Esophagus (tissue), 2 donors: ENCODE results near the gene MBNL1. TPM values are rescaled to one million over a fixed set of nuclear protein-coding genes. Genes with fewer than 3 reads are reported as not detected.
"Not testable (repeated sequence)": the region's sequence is repeated elsewhere in the genome, so short reads cannot be mapped to it uniquely, and the experiment has no call there.

ENCODE experiments used
- H3K27ac ChIP-seq, 2 donors: one replicate each; pipeline ENCODE4 v1.5.1; 2013; ENCODE audit warnings: low read depth in 2 of 2, mild to moderate bottlenecking in 2 of 2, inconsistent platforms in 1 of 2, low read length in 1 of 2, moderate library complexity in 1 of 2
- H3K27me3 ChIP-seq, 2 donors: one replicate each; pipeline ENCODE4 v1.6.1; 2013; ENCODE audit warnings: low read length in 2 of 2, control low read depth in 1 of 2, mild to moderate bottlenecking in 1 of 2; ENCODE audit not compliant: insufficient read depth in 2 of 2, control insufficient read depth in 1 of 2
- H3K36me3 ChIP-seq, 2 donors: one replicate each; pipeline ENCODE4 v1.6.1; 2013; ENCODE audit warnings: low read length in 1 of 2; ENCODE audit not compliant: control insufficient read depth in 2 of 2, insufficient read depth in 2 of 2
- H3K4me1 ChIP-seq, 2 donors: one replicate each; pipeline ENCODE4 v1.6.1; 2013; ENCODE audit warnings: low read length in 1 of 2; ENCODE audit not compliant: control insufficient read depth in 2 of 2, insufficient read depth in 2 of 2
- H3K4me3 ChIP-seq, 2 donors: one replicate each; pipeline ENCODE4 v1.5.1; 2013; ENCODE audit warnings: low read length in 2 of 2, mild to moderate bottlenecking in 2 of 2, low read depth in 1 of 2, moderate library complexity in 1 of 2
- H3K9me3 ChIP-seq, 2 donors: one replicate each; pipeline ENCODE4 v1.6.1; 2013; ENCODE audit warnings: mild to moderate bottlenecking in 2 of 2, low read depth in 1 of 2, low read length in 1 of 2, moderate library complexity in 1 of 2; ENCODE audit not compliant: control insufficient read depth in 2 of 2, insufficient read depth in 1 of 2
- WGBS, 2 donors: extraction: QIAGEN DNeasy Blood & Tissue Kit; methylation state at CpG; one replicate each; pipeline ENCODE4 v1.1.7; 2013; 5-methylcytosine and 5-hydroxymethylcytosine counted together
- polyA plus RNA-seq, 2 donors: library from polyadenylated mRNA; stranded (reverse); fragments of 200-250 nt; gene quantifications; one replicate each; pipeline ENCODE4 v1.2.3, GENCODE V29; 2013
- donor health status: healthy with polysubstance abuse.
- donor health status: Bipolar disorder and iron deficiency.

The MBNL1 gene
- polyA plus RNA-seq, 2 donors: 23.6 to 28.6 TPM

DNA sequence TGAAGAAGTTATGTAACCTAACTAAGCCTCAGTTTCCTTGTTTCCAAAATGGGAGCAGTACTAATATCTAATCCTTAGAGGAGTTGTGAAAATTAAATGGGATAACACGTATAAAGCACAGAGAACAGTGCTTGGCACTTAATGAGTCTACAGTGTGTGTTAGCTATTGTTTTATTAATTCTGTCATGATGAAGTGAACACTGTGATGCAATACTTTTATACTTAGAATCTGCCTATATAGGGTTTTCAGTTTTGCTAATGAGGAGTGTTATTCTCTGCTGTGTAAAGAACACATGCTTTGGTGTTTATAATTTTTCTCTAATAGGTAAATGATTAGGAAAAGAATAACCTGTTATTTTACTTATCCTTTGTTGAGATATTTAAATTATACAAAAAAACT lies 65.2 kb downstream of the MBNL1 start:
- 53 to 68% methylated on average over 1 of the region's 1 CpG for WGBS, 2 donors
- no peak overlapping the region for H3K27ac ChIP-seq
- no peaks in the 10 kb centered on the region for H3K27me3 ChIP-seq
- no peak overlapping the region for H3K4me3 ChIP-seq
- no peaks in the 10 kb centered on the region for H3K9me3 ChIP-seq
- H3K4me1 ChIP-seq: peaks cover 3% of the 10 kb centered on the region in 2 donors
- peaks cover 3 to 4% of the 10 kb centered on the region in 2 donors for H3K36me3 ChIP-seq

DNA sequence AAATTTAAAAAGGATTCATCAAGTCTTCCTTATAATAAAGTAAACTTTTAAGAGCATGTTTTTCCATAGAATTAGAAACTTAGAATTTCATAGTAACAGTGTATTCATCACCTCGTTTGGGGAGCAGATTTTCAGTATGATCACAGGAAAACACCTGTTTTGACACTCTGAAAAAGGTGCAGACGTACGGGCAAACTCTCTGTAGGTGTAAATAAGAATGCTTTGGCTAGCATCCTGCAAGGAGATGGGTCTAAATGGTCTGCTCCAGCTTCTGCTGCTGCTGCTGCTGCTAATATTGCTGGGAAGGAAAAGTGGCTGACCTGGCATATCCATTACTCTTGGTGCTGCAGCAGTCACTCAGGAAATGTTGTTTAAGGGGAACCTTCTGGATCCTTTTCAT lies 66.0 kb downstream of the MBNL1 start:
- Histone ChIP-seq H3K4me3 (no peak overlapping the region), H3K36me3 (peaks cover 3 to 4% of the 10 kb centered on the region in 2 donors), H3K4me1 (peaks cover 3% of the 10 kb centered on the region in 2 donors), H3K27ac (no peak overlapping the region), H3K27me3 (no peaks in the 10 kb centered on the region), H3K9me3 (no peaks in the 10 kb centered on the region)
- 78 to 87% methylated on average over 3 of the region's 3 CpGs for WGBS, 2 donors

DNA sequence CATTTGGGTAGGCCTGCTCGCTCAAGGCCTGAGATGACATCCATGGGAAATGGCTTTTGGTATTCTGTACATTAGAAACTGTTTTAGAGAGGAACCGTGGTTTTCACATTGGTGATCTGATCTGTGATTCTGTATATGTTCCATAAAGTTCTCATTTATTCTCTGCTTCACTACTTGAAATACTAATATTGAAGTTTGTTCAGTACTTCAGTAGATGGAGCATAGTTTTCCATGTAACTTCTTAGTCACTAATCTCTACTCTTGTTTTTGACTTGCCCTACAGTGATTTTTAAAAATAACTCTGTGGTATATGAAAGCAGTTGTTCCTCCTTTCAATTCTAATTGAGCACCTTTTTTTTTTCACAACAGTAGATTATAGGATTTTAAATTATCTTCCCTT lies 66.5 kb downstream of the MBNL1 start:
- H3K9me3 ChIP-seq: no peaks in the 10 kb centered on the region
- WGBS, 2 donors: 85 to 89% methylated on average over 2 of the region's 2 CpGs
- H3K36me3 ChIP-seq: peaks cover 3 to 4% of the 10 kb centered on the region in 2 donors
- no peak overlapping the region for H3K4me3 ChIP-seq
- no peaks in the 10 kb centered on the region for H3K27me3 ChIP-seq
- H3K27ac ChIP-seq: no peak overlapping the region
- peaks cover 3% of the 10 kb centered on the region in 2 donors for H3K4me1 ChIP-seq

DNA sequence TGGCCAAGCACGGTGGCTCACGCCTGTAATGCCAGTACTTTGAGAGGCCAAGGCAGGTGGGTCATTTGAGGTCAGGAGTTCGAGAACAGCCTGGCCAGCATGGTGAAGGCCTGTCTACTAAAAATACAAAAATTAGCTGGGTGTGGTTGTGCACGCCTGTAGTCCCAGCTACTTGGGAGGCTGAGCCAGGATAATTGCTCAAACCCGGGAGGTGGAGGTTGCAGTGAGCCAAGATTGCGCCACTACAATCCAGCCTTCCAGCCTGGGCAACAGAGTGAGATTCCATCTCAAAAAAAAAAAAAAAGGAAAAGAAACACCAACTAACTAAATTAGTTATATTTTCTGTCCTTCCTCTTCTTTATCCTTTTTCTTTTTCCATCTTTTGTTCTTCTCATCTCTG lies 68.6 kb downstream of the MBNL1 start:
- H3K4me1 ChIP-seq, H3K36me3 ChIP-seq: not testable (repeated sequence)
- 84 to 85% methylated on average over 6 of the region's 6 CpGs for WGBS, 2 donors

DNA sequence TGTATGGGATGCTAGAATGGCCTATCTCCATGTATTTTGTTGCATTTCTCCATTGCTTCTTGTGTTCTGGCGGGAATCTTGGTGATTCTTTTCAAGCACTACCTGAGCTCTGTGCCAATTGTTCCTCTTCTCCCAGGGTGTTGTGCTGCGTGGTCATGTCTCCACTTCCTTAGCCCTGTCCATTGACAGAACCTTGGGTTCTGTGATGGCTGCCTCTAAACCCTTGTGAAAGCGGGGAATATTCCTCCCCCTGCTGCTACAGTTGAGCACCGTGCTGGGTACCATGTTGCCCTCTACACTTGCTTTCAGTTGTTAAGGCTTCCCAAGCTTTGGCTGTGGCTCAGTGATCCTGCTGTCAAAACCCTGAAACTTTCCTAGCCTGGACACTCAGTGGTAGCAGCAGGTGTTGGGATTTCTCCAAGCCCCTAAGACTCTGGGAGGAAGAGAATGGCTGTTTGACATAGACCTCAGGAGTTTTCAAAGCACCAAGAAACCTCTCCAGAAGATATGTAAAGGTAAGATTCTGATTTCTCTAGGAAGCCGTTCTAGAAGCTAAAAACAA lies 69.5 kb downstream of the MBNL1 start:
- peaks cover 7% of the 10 kb centered on the region in 2 donors for H3K36me3 ChIP-seq
- no peak overlapping the region for H3K4me3 ChIP-seq
- no peaks in the 10 kb centered on the region for H3K9me3 ChIP-seq
- 93 to 96% methylated on average over 5 of the region's 5 CpGs for WGBS, 2 donors
- H3K27ac ChIP-seq: no peak overlapping the region
- peaks cover 3 to 5% of the 10 kb centered on the region in 2 donors for H3K4me1 ChIP-seq
- H3K27me3 ChIP-seq: no peaks in the 10 kb centered on the region

More for the DNA sequence above, 68.6 kb downstream of the MBNL1 start:
- H3K27ac ChIP-seq, H3K27me3 ChIP-seq, H3K9me3 ChIP-seq, H3K4me3 ChIP-seq: not testable (repeated sequence)

DNA sequence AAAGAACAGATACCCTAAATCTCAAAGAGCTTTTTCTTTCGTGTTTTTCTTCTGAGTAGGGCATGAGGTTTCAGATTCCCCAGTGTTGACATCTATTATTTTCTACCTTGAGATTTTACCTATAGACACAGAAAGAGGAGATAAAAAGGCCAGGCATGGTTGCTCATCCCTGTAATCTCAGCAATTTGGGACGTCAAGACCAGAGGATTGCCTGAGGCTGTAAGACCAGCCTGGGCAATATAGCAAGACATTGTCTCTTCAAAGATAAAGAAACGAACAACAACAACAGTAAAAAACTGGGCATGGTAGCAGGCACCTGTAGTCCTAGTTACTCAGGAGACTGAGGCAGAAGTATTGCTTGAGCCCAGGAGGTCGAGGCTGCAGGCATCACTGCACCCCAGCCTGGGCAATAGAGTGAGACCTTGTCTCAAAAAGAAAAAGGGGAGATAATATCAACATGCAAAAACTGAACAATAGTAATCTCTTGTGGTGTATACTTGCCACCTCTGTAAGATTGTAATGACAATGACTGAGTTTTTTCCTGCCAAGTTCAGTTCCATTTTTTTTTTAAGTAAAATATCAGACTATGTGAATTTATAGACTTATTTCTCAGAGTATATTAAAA lies 71.3 kb downstream of the MBNL1 start:
- H3K9me3 ChIP-seq: no peaks in the 10 kb centered on the region
- peaks cover 7% of the 10 kb centered on the region in 2 donors for H3K36me3 ChIP-seq
- no peak overlapping the region for H3K4me3 ChIP-seq
- peak overlapping the region in 1 of 2 donors; percentile 4 for H3K27ac ChIP-seq
- no peaks in the 10 kb centered on the region for H3K27me3 ChIP-seq
- WGBS, 2 donors: 77 to 80% methylated on average over 4 of the region's 4 CpGs
- peaks cover 3% of the 10 kb centered on the region in 2 donors for H3K4me1 ChIP-seq

DNA sequence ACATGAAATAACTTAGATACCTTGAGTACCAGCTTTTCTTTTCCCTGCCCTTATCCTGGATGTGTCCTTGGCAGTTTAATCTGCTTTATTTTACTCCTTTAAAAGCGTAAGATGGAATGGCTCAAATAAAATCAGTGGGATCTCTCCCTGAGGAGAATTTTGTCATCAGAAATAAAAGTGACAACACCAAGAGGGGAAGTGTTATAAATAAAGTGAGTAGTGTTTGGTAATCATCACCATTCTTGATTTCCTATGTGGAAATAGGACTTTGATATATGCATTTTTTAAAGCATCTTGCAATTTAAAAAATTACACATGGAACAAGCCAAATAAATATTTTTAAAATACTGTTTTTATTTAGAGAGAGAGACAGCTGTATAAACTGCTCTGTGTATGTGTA lies 76.5 kb downstream of the MBNL1 start:
- H3K4me3 ChIP-seq: no peak overlapping the region
- no peak overlapping the region for H3K27ac ChIP-seq
- H3K27me3 ChIP-seq: no peaks in the 10 kb centered on the region
- peaks cover 0 to 2% of the 10 kb centered on the region in 2 donors for H3K4me1 ChIP-seq
- WGBS, 2 donors: 88 to 95% methylated on average over 1 of the region's 1 CpG
- peaks cover 4 to 5% of the 10 kb centered on the region in 2 donors for H3K36me3 ChIP-seq
- H3K9me3 ChIP-seq: no peaks in the 10 kb centered on the region

DNA sequence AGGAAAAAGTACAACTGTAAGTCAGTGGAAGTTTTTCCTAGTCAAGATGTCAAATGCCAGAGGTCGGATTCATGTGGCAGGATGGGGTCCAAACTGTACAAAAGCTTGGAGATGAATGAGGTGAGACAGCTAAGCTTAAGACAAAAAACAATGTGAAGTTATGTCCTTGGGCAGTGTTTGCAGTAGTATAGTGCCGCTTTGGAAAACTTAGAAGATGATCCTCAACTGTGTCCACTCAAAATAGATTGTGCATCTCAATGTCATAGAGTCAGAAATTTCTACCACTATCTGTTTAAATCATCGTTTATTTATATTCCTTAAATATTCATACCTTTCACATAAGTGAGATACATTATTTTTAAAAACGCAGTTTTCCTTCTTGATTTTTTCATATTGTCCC lies 77.3 kb downstream of the MBNL1 start:
- no peaks in the 10 kb centered on the region for H3K9me3 ChIP-seq
- H3K27me3 ChIP-seq: no peaks in the 10 kb centered on the region
- WGBS, 2 donors: 94 to 97% methylated on average over 4 of the region's 4 CpGs
- H3K36me3 ChIP-seq: peaks cover 0 to 5% of the 10 kb centered on the region in 2 donors
- no peak overlapping the region for H3K4me3 ChIP-seq
- no peak overlapping the region for H3K27ac ChIP-seq
- H3K4me1 ChIP-seq: no peaks in the 10 kb centered on the region

DNA sequence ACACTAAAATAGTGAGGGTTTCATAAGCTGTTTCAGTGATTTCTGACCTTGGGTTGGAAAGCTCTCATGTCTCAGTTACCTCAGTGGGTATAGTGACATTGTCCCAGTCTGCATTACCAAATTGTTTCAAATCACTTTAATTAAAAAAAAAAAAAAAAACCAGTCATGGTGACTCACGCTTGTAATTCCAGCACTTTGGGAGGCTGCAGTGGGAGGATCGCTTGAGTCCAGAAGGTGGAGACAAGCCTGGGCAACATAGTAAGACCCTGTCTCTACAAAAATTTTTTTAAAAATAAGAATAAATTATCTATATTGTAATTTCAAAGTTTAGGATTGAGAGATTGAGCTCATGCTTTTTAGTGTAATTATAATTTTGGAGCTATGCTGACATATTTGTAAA lies 78.0 kb downstream of the MBNL1 start:
- Histone ChIP-seq H3K9me3 (no peaks in the 10 kb centered on the region), H3K27me3 (no peaks in the 10 kb centered on the region), H3K4me1 (no peaks in the 10 kb centered on the region), H3K4me3 (no peak overlapping the region), H3K36me3 (peaks cover 0 to 5% of the 10 kb centered on the region in 2 donors), H3K27ac (no peak overlapping the region)
- 97% methylated on average over 2 of the region's 2 CpGs for WGBS, 2 donors
